Endothelial cell of umbilical vein (primary cell): ENCODE data around the gene TOM1L2. TPM values are rescaled to one million over a fixed set of nuclear protein-coding genes. Genes with fewer than 3 reads are reported as not detected.

ENCODE experiments used
- BruUV-seq: library from RNA; stranded (reverse); fragments of 400-500 nt; replicated peaks from 2 replicates; lab custom pipeline; 2021; lab: Mats Ljungman, UMichigan
- CTCF ChIA-PET: fragments of 300-600, 350-600 bp; sonication (Branson Sonifier 250); formaldehyde crosslinking; loops from one replicate; lab custom pipeline; 2021; ENCODE audit warnings: antibody characterized with exemption, inconsistent platforms; lab: Charles Lee
- POLR2A ChIA-PET: fragments of 300-600, 350-600 bp; sonication (Branson Sonifier 250); formaldehyde crosslinking; loops from one replicate; lab custom pipeline; 2021; ENCODE audit warnings: antibody characterized with exemption, inconsistent platforms; lab: Charles Lee
- DNase-seq: peaks from one replicate; pipeline ENCODE4 v3.0.0-alpha.2; 2011; ENCODE audit warnings: low read depth, low spot score
- FAIRE-seq: peaks from 2 replicates; lab custom pipeline; 2011; peaks lifted over from hg19 to GRCh38; lab: Jason Lieb, UNC
- H2AFZ ChIP-seq: 2 replicates; pipeline ENCODE4 v1.6.0; 2012; ENCODE audit warnings: low read depth, low read length, control low read depth, inconsistent platforms
- H3K27ac ChIP-seq: 2 replicates; pipeline ENCODE4 v1.5.1; 2011; ENCODE audit warnings: low read depth, mild to moderate bottlenecking, control low read depth, low read length, moderate library complexity; ENCODE audit not compliant: insufficient read depth
- H3K27me3 ChIP-seq, 2 experiments: 2 replicates each; pipeline versions ENCODE4 v1.6.0 to v1.6.1; 2011; ENCODE audit warnings: low read length in 2 of 2, mixed read lengths in 1 of 2; ENCODE audit not compliant: control insufficient read depth in 2 of 2, insufficient read depth in 2 of 2
- H3K36me3 ChIP-seq, 2 experiments: 2 replicates in 1 of 2; 3 replicates in 1 of 2; pipeline ENCODE4 v1.5.1; 2011; ENCODE audit warnings: low read length in 2 of 2, mild to moderate bottlenecking in 1 of 2, moderate library complexity in 1 of 2; ENCODE audit not compliant: control insufficient read depth in 2 of 2, insufficient read depth in 2 of 2; ENCODE audit errors: extremely low read depth in 1 of 2
- H3K4me1 ChIP-seq: 3 replicates; pipeline ENCODE4 v1.5.1; 2011; ENCODE audit warnings: mild to moderate bottlenecking, low read length; ENCODE audit not compliant: control insufficient read depth, insufficient read depth; ENCODE audit errors: extremely low read depth
- H3K4me2 ChIP-seq: 2 replicates; pipeline ENCODE4 v1.6.1; 2011; ENCODE audit warnings: low read length, control low read depth, mixed read lengths; ENCODE audit not compliant: insufficient read depth
- H3K4me3 ChIP-seq, 3 experiments: fragments of 200-600 bp in 1 of 3; sonication (generic), shearing (Covaris generic) in 1 of 3; replicated peaks in 1 of 3; 2 replicates each; pipeline ENCODE4 v1.5.1; 2011 to 2016; ENCODE audit warnings: control low read depth in 3 of 3, low read length in 3 of 3, mild to moderate bottlenecking in 2 of 3, inconsistent platforms in 1 of 3, low read depth in 1 of 3, moderate library complexity in 1 of 3; ENCODE audit not compliant: insufficient read depth in 1 of 3
- H3K79me2 ChIP-seq: 2 replicates; pipeline ENCODE4 v1.6.0; 2012; ENCODE audit warnings: low read length, inconsistent platforms; ENCODE audit not compliant: control insufficient read depth, insufficient read depth
- H3K9ac ChIP-seq: replicated peaks from 2 replicates; pipeline ENCODE3; 2011; ENCODE audit warnings: low read length, control low read depth; ENCODE audit not compliant: insufficient read depth; ENCODE audit errors: extremely low read depth
- H3K9me1 ChIP-seq: replicated peaks from 3 replicates; pipeline ENCODE4 v1.6.0; 2011; ENCODE audit warnings: mild to moderate bottlenecking, low read length; ENCODE audit not compliant: control insufficient read depth, insufficient read depth; ENCODE audit errors: extremely low read depth
- H3K9me3 ChIP-seq: replicated peaks from 2 replicates; pipeline ENCODE4 v1.5.1; 2012; ENCODE audit warnings: low read length, inconsistent platforms; ENCODE audit not compliant: control insufficient read depth, insufficient read depth
- H4K20me1 ChIP-seq: replicated peaks from 2 replicates; pipeline ENCODE3; 2011; ENCODE audit warnings: mild to moderate bottlenecking, low read length; ENCODE audit not compliant: control insufficient read depth, insufficient read depth; ENCODE audit errors: extremely low read depth
- GATA2 ChIP-seq: IDR thresholded peaks from 2 replicates; pipeline ENCODE4 v1.7.0; 2011; ENCODE audit warnings: low read depth, mild to moderate bottlenecking, moderate library complexity, mixed read lengths, low read length; ENCODE audit not compliant: insufficient read length, insufficient read depth
- POLR2A ChIP-seq: IDR thresholded peaks from 2 replicates; pipeline ENCODE4 v1.6.1; 2012; ENCODE audit warnings: low read depth, mild to moderate bottlenecking, control low read depth, low read length
- POLR2AphosphoS5 ChIP-seq: IDR thresholded peaks from 2 replicates; pipeline ENCODE4 v1.6.1; 2012; ENCODE audit warnings: low read depth, mild to moderate bottlenecking, control low read depth, low read length, moderate library complexity; ENCODE audit not compliant: insufficient read depth
- dilution Hi-C: fragments of 300-500 bp; cut with MboI; formaldehyde crosslinking; loops from one replicate; pipeline ENCODE4 v1.15.0; 2019; ENCODE audit warnings: low sequenced_read_pairs; ENCODE audit not compliant: extremely low pct_ligation_motif_present
- intact Hi-C: fragments of 100-400 bp; cut with micrococcal nuclease; formaldehyde crosslinking; loops from one replicate; pipeline ENCODE4 v1.10.0; 2022
- polyA plus RNA-seq, 4 experiments: library from polyadenylated mRNA; depleted of rRNA in 3 of 4; stranded (reverse) in 3 of 4; unstranded in 1 of 4; fragments of >200 nt; gene quantifications; 2 replicates each; pipeline versions ENCODE4 v1.2.1 to v1.2.3, GENCODE V29; 2011 to 2012; ENCODE audit warnings: missing spikeins in 1 of 4
- total RNA-seq: library from RNA; stranded (reverse); gene quantifications from 2 replicates; pipeline ENCODE4 v1.2.3, GENCODE V29; 2021

TOM1L2 gene
- total and polyA plus RNA-seq, 2 donors (not counting 3 experiments of a cell fraction or from before 2014, with no cell fraction given), result 31.7 to 37.6 TPM

DNA sequence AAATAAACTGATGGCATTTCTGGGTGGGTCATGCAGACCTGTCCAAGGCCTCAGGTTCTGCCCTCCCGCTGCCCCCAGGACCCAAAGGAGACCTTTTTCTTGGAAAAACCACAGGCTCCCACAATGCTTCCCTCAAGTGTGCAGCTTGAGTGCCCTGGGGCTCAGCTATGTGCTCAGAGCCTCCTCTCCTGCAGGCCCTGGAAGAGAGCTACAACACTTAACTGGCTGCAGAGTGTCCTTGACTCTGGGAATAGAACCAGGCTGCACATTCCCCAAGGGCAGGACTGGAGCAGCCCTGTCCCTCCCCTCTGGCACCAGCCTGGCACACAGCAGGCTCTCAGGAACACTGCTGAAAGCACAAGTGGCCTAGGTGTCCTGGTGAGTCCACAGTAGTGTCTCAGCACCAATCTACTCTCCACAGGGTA is 130.6 kb downstream of the TOM1L2 start:
- H3K4me1 ChIP-seq, result peaks cover 40% of the 10 kb centered on the region

DNA sequence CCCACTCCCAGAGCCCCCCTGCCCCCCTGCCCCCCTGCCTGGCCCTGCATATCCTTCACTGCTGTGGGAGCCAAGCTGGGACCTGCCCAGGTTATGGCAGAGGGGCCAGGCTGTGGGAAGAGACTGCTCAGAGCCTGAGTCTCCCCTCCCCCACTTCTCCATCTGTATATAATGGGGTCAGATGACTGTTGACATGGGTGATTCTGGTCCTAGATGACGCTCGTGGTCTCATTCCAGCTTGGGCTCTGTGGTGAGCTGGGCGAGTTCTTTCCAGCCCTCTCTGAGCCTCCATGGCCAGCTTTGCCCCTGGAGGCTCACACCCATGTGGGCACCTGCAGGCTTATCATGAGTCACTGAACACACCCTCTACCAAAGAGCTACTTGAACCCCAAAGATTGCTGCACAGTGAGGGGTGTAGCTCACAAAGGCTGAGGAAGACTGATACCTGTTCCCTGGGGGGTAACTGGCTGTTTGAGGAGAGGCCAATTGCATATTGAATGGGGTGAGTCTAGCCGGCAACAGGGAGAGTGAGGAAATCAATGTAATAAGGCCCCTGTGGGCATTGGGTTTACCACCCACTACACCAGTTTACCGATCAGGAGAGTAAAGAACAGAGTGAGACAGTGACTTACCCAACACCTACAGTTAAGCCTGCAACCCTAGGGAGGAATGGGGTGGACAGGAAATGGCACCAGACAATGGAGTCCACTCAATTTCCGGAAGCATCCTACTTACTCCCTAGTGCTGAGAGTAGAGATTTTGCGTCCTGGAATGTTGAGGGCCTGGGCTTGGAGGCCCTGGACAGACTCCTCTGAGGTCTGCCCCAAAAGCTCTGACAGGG is 131.2 kb downstream of the TOM1L2 start:
- no peaks in the 10 kb centered on the region for H4K20me1 ChIP-seq
- no peak overlapping the region for H3K9ac ChIP-seq
- no peaks in the 10 kb centered on the region for H3K9me1 ChIP-seq
- H3K27ac ChIP-seq, result peak overlapping the region; percentile 51
- no TSS peak for BruUV-seq
- dilution Hi-C loops, result no loop called here
- H3K36me3 ChIP-seq, result no peaks in the 10 kb centered on the region
- FAIRE-seq (peak; percentile 84), DNase-seq (peak; percentile 21)
- POLR2A ChIA-PET, result interaction anchor here (0.5 to 0.6 kb wide), 2 partner anchors 32 to 148 kb away, joined by 4 read pairs; no protein-coding TSS in a partner anchor
- H3K27me3 ChIP-seq, result no peaks in the 10 kb centered on the region
- CTCF ChIA-PET, result interaction anchor here (0.7 to 3.1 kb wide), 9 partner anchors 9 to 78 kb away, joined by 3 to 15 read pairs (median 3); no protein-coding TSS in a partner anchor
- no peaks in the 10 kb centered on the region for H3K9me3 ChIP-seq
- no peak overlapping the region for H3K4me2 ChIP-seq
- H3K4me3 ChIP-seq, result peak overlapping the region in 1 of 3 experiments; percentile 52
- TF ChIP-seq POLR2A, result peak; percentile 45
- no peak for TF ChIP-seq GATA2
- H3K4me1 ChIP-seq, result peaks cover 40% of the 10 kb centered on the region
- H2AFZ ChIP-seq, result no peak overlapping the region
- H3K79me2 ChIP-seq, result peaks cover under 1% of the 10 kb centered on the region
- intact Hi-C loops, result loop anchor here (1.0 kb wide), 2 partner anchors 9 to 21 kb away; no protein-coding TSS in a partner anchor

More for the DNA sequence above, 130.6 kb downstream of the TOM1L2 start:
- Histone ChIP-seq H3K9me3 (no peaks in the 10 kb centered on the region), H3K9me1 (no peaks in the 10 kb centered on the region), H2AFZ (no peak overlapping the region), H3K9ac (no peak overlapping the region), H3K4me3 (no peak overlapping the region), H3K4me2 (no peak overlapping the region), H3K27ac (no peak overlapping the region), H3K27me3 (no peaks in the 10 kb centered on the region), H3K36me3 (no peaks in the 10 kb centered on the region), H4K20me1 (no peaks in the 10 kb centered on the region), H3K79me2 (no peaks in the 10 kb centered on the region)
- DNase-seq, result no peak
- CTCF ChIA-PET, result interaction anchor here (1.0 to 3.1 kb wide), 9 partner anchors 8 to 78 kb away, joined by 3 to 15 read pairs (median 3); no protein-coding TSS in a partner anchor
- TF ChIP-seq POLR2AphosphoS5, result no peak
- peak; percentile 25 for TF ChIP-seq POLR2A
- FAIRE-seq, result peak; percentile 61
- POLR2A ChIA-PET, result no interaction called here
- intact Hi-C loops, result loop anchor here (1.0 kb wide), 1 partner anchor 21 kb away; no protein-coding TSS in a partner anchor
- no TSS peak for BruUV-seq
- dilution Hi-C loops, result no loop called here
